GM21825 (cell line): Measurements from ENCODE around the gene ERP44.
"Not testable (repeated sequence)": the region's sequence is repeated elsewhere in the genome, so short reads cannot be mapped to it uniquely, and the experiment has no call there.

ENCODE experiments used
- ATAC-seq: cut with Tn5 transposase; IDR thresholded peaks from one replicate; pipeline ENCODE4 v1.9.1; 2021; ENCODE audit warnings: mild to moderate bottlenecking, moderate library complexity; ENCODE audit not compliant: unreplicated experiment

ERP44 gene

DNA sequence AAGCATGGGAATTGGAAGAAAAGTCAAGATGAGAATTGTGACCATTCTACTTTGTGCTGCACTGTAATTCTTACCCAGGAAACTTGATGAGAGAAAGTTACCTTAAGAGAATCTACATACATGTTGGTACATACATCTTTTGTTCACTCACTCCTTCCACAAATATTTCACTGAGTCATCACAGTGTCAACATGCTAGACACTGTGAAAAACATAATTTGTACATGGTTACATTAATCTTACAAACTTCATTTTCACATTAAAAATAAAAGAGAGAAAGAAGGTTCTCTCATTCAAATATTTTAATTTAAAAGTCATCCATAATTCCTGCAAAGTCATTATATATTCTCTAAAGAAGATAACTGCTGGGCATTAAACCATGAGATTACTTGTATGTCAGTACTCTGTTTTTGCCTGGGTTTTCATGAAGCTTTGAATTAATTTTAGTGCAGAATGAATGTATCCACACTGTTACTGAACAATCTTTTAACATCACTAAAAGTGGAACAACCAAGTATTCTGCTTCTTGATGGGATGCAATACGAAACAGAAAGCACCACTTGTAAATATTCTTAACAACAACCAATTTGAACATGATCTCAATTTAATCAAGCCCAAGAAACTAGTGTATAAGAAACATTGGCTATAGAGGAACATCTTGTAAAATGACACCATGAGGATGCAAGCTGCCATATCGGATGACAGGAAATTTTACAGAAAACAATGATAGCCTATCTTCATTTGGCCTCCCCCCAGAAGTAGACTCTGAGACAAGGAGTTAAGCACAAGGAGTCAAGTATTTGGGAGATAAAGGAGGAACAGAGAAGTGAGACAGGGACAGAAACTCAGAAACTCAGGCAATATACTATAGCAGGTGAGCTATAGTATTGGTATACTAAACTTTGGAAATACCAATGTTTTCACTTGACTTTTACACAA, 28.4 kb downstream of the ERP44 start:
- ATAC-seq, result no peak

DNA sequence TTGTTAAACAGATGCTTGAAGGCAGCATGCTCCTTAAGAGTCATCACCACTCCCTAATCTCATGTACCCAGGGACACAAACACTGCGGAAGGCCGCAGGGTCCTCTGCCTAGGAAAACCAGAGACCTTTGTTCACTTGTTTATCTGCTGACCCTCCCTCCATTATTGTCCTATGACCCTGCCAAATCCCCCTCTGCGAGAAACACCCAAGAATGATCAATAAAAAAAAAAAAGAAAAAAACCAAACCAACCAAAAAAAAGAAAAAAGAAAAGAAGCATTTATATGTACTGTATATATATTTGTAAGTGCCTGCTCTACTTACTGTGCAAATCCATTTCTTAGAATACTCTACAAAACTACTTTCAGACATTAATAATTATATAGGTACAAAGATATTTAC, 29.7 kb downstream of the ERP44 start:
- not testable (repeated sequence) for ATAC-seq

DNA sequence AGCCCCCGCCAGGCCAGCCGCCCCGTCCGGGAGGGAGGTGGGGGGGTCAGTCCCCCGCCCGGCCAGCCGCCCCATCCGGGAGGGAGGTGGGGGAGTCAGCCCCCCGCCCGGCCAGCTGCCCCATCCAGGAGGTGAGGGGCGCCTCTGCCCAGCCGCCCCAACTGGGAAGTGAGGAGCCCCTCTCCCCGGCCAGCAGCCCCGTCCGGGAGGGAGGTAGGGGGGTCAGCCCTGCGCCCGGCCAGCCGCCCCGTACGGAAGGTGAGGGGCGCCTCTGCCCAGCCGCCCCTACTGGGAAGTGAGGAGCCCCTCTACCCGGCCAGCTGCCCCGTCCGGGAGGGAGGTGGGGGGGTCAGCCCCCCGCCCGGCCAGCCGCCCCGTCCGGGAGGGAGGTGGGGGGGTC, 30.8 kb downstream of the ERP44 start:
- not testable (repeated sequence) for ATAC-seq

DNA sequence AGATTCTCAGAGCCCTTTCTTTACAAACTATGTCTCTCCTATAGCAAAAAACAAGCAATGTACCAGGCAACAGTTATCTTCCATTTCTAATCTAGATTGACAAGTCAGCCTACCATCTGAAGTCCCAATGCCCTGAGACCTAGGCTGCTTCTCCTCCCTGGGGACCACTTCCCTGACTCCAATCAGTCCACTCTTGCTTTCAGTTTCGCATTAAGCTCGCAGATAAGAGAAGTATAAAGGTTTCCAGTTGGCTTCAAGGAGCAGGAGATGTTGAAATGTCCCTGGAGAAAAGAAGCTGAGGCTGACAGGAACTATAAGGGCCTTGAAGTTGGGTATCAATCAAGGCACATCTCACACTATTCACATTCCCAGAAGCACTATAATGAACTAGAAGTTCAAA, 32.3 kb downstream of the ERP44 start:
- ATAC-seq, result peak; percentile 93

DNA sequence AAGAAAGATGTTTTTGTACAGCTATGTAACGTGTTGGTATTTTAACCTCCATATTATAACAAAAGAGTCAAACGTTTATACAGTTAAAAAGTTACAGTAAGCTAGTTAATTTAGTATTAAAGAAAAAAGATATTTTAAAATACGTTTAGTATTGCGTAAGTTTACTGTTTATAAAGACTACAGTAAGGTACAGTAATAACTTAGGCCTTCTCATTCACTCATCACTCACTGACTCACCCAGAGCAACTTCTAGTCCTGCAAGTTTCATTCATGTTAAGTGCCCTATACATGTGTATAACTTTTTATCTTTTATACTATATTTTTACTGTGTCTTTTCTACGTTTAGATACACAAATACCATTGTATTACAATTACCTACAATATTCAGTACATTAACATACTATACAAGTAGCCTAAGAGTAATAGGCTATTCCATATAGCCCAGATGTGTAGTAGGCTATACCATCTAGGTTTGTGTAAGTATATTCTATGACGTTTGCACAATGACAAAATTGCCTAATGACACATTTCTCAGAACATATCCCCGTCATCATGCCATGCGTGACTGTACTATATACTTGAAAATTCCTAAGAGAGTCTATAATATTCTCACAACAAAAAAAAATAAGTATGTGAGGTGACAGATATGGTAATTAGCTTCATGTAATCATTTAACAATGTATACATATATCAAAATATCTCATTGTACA, 33.8 kb downstream of the ERP44 start:
- no peak for ATAC-seq

DNA sequence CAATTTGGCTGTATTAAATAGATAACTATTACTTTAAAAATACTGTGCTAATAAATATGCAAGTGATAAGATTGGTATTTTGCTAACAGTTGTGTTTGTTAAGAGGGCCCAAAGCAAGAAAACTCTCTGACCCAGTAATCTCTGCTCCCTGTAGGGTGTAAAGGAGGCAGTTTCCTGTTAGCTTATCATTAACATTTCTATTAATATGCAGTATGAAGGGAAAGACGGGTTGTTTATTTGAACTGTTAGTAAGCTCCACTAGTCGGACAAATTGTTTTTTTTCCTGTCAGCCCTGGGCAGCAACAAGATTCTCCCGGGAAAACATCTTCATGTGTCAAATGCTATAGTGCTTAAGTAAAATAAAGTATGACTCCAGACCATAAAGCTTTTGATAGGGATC, 35.6 kb downstream of the ERP44 start:
- ATAC-seq, result no peak

DNA sequence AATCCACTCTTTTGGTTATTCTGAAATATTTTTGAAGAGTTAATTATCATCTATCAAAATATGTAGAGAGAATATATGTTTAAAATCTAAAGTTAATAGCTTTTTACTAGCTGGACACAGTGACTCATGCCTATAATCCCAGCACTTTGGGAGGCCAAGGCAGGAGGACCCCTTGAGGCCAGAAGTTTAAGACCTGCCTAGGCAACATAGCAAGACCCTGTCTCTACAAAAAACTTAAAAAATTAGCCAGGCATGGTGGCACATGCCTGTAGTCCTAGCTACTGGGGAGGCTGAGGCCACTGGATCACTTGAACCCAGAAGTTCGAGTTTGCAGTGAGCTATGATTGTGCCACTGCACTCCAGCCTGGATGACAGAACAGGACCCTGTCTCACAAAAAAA, 36.1 kb downstream of the ERP44 start:
- not testable (repeated sequence) for ATAC-seq

DNA sequence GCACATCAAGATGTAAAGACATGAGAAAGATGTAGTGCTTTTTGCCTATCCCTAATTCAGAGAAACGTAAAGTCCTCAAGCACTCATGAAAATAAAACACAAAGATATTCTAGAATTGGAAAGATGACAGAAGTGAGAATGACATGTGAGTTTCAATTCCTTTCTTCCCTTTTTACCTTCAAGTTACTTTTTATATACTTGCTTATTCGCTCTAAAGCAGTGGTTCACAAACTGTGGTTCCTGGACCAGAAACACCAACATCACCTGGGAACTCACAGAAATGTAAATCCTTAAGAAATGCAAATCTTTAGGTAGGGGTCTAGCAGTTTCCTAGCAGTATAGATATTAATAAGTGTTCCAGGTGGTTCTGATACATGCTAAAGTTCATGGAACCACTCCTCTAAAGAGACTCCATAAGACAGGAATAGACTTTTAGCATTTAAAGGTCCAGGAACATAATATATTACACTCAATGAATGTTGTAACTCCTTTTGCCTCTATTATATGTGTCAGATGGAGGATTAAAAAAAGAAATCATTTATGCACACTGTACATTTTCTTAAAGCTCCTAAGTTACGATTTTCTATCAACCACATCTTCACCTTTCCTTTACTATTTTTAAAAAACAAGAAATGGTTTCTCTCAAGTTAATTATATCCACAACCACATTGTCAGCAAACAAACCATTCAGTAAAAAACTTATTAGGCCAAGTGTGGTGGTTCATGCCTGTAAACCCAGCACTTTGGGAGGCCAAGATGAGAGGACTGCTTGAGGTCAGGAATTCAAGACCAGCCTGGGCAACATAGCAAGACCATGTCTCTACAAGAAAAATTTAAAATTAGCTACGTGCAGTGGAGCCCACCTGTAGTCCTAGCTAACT, 39.9 kb downstream of the ERP44 start:
- ATAC-seq, result peak; percentile 85

DNA sequence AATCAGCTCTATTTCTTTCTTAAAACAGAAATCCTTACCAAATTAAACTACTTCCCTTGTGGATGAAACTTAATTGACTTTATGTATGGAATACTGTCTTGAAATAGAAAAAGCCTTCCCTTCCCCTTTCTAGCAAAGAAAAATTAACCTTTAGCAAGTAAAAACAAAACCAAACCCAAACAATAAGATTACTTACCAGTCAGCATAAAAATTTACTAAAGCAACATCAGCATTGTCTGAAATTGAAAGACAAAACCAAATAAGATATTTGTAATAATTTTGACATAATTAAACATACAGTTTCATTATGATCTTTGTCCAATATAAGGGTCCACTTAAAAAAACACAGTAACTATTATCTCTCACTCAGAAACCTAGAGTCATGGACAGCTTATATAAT, 41.2 kb downstream of the ERP44 start:
- no peak for ATAC-seq

DNA sequence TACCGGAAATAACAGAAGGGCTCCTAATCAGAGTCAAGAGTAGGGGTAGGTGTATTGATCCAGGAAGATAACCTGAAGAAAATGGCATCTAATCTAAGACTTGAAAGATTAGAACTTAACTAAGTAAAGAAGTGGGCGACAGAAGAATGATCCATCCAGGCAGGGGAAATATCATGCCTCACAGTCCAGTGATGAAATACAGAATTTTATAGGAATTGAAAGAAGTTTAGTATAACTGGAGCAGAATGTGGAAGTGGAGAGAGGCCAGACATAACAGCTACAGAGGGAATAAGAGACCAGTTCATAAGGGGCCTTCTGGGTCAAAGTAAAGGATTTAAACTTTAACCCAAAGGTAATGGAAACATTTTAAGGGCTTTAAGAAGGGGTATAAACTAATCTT, 42.2 kb downstream of the ERP44 start:
- ATAC-seq, result no peak

DNA sequence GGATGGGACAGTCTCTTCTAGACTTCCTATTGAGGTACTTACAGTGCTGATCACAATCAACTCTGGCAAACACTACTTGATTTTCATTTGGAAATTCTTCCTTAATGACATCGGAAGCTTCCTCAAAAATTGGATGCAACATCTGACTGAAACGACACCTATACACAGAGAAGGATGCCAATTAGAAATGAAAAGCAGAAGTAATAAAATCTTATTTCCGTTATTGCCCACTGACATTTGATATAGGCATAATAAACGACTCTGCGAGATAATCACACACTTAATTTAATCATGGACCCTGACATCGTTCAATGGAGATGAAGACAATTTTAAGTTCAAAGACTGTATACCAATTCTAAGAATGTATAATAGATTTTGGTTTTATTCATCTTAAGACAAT, 46.4 kb downstream of the ERP44 start:
- no peak for ATAC-seq

DNA sequence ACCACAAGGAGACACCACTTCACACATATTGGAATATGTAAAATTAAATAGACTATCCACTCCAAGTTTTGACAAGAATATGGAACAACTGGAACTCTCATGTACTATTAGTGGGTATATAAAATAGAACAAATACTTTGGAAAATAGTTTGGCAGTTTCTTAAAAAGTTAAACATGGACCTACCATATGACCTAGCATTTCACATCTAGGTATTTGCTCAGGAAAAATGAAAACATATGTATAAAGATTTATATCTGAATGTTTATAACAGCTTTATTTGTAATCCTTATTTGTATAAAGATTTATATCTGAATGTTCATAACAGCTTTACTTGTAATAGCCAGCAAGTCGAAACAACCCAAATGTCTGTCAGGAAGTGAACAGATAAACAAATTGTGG, 49.2 kb downstream of the ERP44 start:
- no peak for ATAC-seq

DNA sequence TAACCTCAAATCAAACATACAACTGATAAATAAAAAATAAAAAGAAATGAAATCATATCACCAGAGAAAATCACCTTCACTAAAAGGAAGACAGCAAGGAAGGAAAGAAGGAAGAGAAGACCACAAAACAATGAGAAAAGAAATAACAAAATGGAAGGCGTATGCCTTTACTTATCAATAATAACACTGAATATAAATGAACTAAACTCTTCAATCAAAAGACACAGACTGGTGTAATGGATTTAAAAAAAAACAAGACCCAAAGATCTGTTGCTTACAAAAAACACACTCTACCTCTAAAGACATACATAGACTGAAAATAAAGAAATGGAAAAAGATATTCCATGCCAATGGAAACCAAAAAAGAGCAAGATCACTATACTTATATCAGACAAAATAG, 60.3 kb downstream of the ERP44 start:
- ATAC-seq, result no peak

DNA sequence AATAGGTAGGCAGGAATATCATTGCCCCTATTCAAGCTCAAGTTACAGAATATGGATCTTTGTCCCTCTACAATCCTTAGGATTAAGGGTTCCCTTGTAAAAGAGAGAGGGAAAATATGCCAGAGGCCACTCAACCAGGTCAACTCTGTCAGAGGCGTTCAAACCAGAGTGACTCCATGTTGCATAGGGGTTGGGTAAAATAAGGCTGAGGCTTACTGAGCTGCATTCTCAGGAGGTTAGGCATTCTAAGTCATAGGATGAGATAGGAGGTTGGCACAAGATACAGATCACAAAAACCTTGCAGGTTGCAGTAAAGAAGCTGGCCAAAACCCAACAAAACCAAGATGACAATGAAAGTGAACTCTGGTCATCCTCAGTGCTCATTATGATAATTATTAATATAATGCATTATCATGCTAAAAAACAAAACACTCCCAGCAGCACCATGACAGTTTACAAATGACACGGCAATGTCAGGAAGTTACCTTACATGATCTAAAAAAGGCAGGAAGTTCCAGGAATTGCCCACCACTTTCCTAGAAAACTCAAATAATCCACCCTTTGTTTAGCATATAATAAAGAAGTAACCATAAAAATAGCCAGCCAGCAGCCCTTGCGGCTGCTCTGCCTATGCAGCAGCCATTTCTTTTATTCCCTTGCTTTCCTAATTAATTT, 64.8 kb downstream of the ERP44 start:
- ATAC-seq, result no peak

DNA sequence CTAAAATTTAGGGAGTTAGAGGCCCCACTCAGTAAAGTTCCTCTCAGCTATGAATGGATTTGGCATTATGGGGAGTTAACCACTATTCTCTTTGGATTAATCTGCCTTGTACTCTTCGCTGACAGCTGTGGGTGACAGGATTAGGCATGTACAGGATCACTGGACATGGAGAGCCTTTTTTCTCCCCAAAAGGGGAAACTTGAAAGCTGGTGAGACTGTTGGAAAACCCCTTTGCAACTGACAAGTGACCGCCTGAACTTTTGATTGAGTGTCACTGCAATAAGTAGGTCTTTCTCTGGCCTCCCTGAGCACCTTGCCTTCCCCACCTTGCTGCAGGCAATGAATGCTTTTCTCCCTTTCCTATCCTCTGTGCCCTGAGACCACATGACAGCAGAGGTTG, 68.3 kb downstream of the ERP44 start:
- no peak for ATAC-seq

DNA sequence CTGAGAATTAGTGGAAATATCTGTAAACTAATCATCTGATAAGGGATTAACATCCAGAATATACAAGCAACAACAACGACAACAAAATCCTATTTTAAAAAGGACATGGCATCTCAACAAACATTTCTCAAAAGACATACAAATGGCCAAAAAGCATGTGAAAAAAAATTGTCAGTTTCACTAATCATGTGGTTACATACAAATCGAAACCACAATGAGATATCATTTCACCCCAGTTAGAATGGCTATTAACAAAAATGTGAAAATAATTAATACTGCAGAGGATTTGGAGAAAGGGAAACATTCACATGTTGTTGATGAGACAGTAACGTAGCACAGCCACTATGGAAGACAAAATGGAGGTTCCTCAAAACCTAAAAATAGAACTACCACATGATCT, 69.5 kb downstream of the ERP44 start:
- ATAC-seq, result no peak

DNA sequence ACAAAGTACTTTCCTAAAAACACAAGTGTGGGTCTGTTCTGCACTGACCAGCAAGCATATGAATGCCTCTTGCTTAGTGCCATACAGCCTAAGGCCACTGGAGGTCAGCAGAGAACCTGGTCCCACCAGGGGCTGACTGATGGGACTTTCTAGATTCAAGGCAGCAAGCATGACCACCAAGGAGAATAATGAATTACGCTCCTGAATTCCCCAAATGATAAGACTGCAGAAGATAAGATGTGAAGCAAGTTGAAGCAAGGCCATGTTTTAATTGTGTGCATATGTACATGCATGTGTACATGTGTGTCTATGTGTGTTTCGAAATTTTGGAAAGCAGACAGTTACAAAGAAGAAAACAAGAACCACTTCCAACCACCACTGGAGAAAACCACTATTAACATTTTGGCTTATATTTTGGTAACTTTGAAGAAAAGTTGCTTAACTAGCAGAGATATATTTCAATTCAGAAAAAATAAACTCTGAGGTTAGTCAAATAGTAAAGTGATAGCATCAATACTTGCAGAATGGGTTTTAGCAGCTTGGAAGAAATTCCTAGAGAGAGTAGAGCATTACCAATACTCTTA, 70.5 kb downstream of the ERP44 start:
- peak; percentile 90 for ATAC-seq

DNA sequence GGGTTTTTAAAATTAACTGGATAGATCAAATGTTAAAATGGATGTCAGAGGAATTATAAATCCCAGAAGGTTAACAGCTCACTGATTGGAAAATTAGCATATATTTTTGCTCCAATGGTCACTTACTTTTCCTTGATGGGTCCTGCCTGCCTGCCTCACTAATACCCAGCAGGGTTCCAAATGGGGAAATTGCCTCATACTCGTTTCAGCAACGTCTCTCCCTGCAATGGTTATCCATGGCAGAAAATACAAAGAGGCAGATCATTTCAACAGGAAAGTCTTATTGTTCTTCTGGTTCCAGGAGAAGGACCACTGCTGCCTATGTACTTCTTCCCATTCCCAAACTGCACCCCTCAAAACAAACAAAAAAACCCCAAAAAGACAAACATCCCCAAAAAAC, 71.3 kb downstream of the ERP44 start:
- ATAC-seq, result no peak

DNA sequence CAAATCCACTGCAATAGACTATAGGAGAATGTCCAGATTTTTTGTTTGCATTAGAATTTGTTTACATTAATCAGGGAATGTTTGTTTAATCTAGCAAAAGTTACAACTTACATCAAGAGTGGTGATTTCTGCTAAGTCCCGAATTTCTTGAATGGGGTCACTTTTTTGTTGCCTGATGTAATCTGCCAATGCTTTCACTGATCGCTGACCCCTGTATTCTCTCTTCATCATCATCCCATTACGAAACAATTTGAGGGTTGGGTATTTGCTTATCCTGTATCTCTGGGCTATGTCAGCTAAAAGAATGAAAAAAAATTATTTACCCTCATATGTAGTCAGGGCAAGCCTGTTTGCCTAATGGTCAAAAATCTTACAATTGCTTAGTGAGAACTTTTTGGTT, 76.9 kb downstream of the ERP44 start:
- ATAC-seq, result no peak

DNA sequence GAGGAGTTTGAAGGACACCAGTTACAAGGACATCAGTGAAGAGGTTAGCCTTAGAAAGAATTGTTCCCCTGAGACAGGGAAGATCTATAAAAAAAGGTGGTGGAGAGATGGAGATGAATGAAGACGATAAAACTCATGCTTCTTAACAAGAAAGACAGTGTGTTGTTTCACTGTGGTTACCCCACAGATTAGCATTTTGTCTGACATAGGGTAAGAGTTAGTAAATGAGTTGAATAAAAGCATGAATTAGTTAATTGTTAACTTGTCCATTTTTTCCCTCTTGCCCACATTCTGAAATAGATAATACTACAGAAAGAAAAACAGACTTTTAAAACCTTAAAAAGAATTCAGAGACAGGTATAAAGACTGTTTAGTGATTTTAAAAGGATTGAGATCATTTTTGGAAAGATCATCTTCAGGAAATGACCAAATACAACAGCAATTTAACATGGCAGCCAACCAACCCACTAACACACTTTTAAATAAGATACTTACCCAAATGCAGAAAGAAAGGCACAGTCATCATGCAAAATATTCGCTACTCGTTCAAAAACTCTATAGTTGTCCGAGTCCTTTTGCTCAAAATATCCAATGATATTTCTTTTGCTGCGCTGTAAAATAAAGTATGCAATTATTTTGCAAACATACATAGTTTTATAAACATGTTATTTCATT, 78.5 kb downstream of the ERP44 start:
- no peak for ATAC-seq
